Measurements from ENCODE around the gene MYT1. TPM values are rescaled to one million over a fixed set of nuclear protein-coding genes. Genes with fewer than 3 reads are reported as not detected.

The MYT1 gene
- total RNA-seq, 1 donor from 2014 or later = 3.3 TPM

- ATAC-seq (ENCODE audit: low read depth) (no peak), DNase-seq (no peak)
- H3K4me3 Mint-ChIP-seq = no peak overlapping the region
- ChIA-PET CTCF (no interaction called here), POLR2A (no interaction called here)
- H3K36me3 Mint-ChIP-seq (ENCODE audit: low read depth) = no peaks in the 10 kb centered on the region
- no peak overlapping the region for H3K27ac Mint-ChIP-seq
- intact Hi-C loops (cut with micrococcal nuclease) = no loop called here
- peaks cover 10% of the 10 kb centered on the region for H3K4me1 Mint-ChIP-seq
- H3K9me3 Mint-ChIP-seq = no peaks in the 10 kb centered on the region
- H3K27me3 Mint-ChIP-seq = no peaks in the 10 kb centered on the region
- no peak for TF ChIP-seq CTCF (IDR thresholded peaks at IDR 0.05)
These were observed 72.2 kb downstream of the MYT1 start for GRCh38 chr20:64236137-64237088.

- no peak for ATAC-seq (ENCODE audit: low read depth)
- no peak for TF ChIP-seq CTCF (IDR thresholded peaks at IDR 0.05)
- H3K4me3 Mint-ChIP-seq = no peak overlapping the region
- ChIA-PET POLR2A (interaction anchor here (0.6 kb wide), 1 partner anchor 1344 kb away, joined by 4 read pairs; no protein-coding TSS in a partner anchor), CTCF (no interaction called here)
- no peak overlapping the region for H3K27ac Mint-ChIP-seq
- peaks cover 10% of the 10 kb centered on the region for H3K4me1 Mint-ChIP-seq
- no peaks in the 10 kb centered on the region for H3K9me3 Mint-ChIP-seq
- DNase-seq = no peak
- H3K36me3 Mint-ChIP-seq (ENCODE audit: low read depth) = no peaks in the 10 kb centered on the region
- no peaks in the 10 kb centered on the region for H3K27me3 Mint-ChIP-seq
- intact Hi-C loops (cut with micrococcal nuclease) = no loop called here
These were observed 73.1 kb downstream of the MYT1 start for GRCh38 chr20:64237316-64237715.

GRCh38 chr20:64238115-64238825 is 74.0 kb downstream of the MYT1 start:
- TF ChIP-seq CTCF (IDR thresholded peaks at IDR 0.05) = no peak
- Mint-ChIP-seq H3K4me3 (no peak overlapping the region), H3K4me1 (peaks cover 10% of the 10 kb centered on the region), H3K36me3 (ENCODE audit: low read depth) (no peaks in the 10 kb centered on the region), H3K27ac (no peak overlapping the region), H3K27me3 (peaks cover 2% of the 10 kb centered on the region), H3K9me3 (no peaks in the 10 kb centered on the region)
- CTCF ChIA-PET = no interaction called here
- ATAC-seq (ENCODE audit: low read depth) (no peak), DNase-seq (no peak)
- POLR2A ChIA-PET = no interaction called here
- intact Hi-C loops (cut with micrococcal nuclease) = no loop called here

GRCh38 chr20:64238851-64239387 is 74.7 kb downstream of the MYT1 start:
- TF ChIP-seq CTCF (IDR thresholded peaks at IDR 0.05) = no peak
- no peak for DNase-seq
- Mint-ChIP-seq H3K9me3 (no peaks in the 10 kb centered on the region), H3K4me3 (no peak overlapping the region), H3K27ac (no peak overlapping the region), H3K36me3 (ENCODE audit: low read depth) (no peaks in the 10 kb centered on the region), H3K4me1 (peaks cover 5% of the 10 kb centered on the region), H3K27me3 (peaks cover 4% of the 10 kb centered on the region)
- ATAC-seq (ENCODE audit: low read depth) = peak; percentile 88
- CTCF ChIA-PET = no interaction called here
- POLR2A ChIA-PET = no interaction called here
- intact Hi-C loops (cut with micrococcal nuclease) = no loop called here
